NK-92 (cell line): ENCODE data around the gene C19orf67.

Experiments
- DNase-seq: peaks from one replicate; lab custom pipeline; 2025; ENCODE audit not compliant: unreplicated experiment; lab: John Stamatoyannopoulos, UW

C19orf67 gene

GRCh38 chr19:14085309-14085995 lies at the start of gene C19orf67:
Gene C19orf67, minus strand, starts transcription at chr19:14085783. Its CDS starts 156 bp downstream, at chr19:14085627.
- no peak for DNase-seq

GRCh38 chr19:14135355-14135754 lies 49.8 kb upstream of the C19orf67 start:
- no peak for DNase-seq

GRCh38 chr19:14127929-14128509 lies 42.4 kb upstream of the C19orf67 start:
- DNase-seq, result no peak

- no peak for DNase-seq
These were observed 41.6 kb upstream of the C19orf67 start for GRCh38 chr19:14127176-14127575.

GRCh38 chr19:14122924-14123323 lies 37.3 kb upstream of the C19orf67 start:
- no peak for DNase-seq

GRCh38 chr19:14120497-14120780 lies 34.9 kb upstream of the C19orf67 start:
- no peak for DNase-seq

- no peak for DNase-seq
These were observed 34.3 kb upstream of the C19orf67 start for GRCh38 chr19:14119644-14120496.

GRCh38 chr19:14119146-14119545 lies 33.6 kb upstream of the C19orf67 start:
- no peak for DNase-seq

- DNase-seq, result no peak
These were observed 32.8 kb upstream of the C19orf67 start for GRCh38 chr19:14118165-14119051.

- peak; percentile 92 for DNase-seq
These were observed 32.1 kb upstream of the C19orf67 start, which contains the start of gene PRKACA for GRCh38 chr19:14117668-14118164. Gene PRKACA, minus strand, starts transcription at chr19:14117762. Its CDS starts 215 bp downstream, at chr19:14117547.

GRCh38 chr19:14116918-14117578 lies 31.5 kb upstream of the C19orf67 start:
- no peak for DNase-seq

- DNase-seq, result no peak
These were observed 30.9 kb upstream of the C19orf67 start for GRCh38 chr19:14116525-14116917.

GRCh38 chr19:14115756-14116155 lies 30.2 kb upstream of the C19orf67 start:
- DNase-seq, result no peak

- no peak for DNase-seq
These were observed 29.3 kb upstream of the C19orf67 start for GRCh38 chr19:14114854-14115253.

- no peak for DNase-seq
These were observed 28.9 kb upstream of the C19orf67 start for GRCh38 chr19:14114439-14114838.

- DNase-seq, result no peak
These were observed 28.3 kb upstream of the C19orf67 start for GRCh38 chr19:14113762-14114414.

GRCh38 chr19:14112809-14113385 lies 27.3 kb upstream of the C19orf67 start:
- no peak for DNase-seq

GRCh38 chr19:14112051-14112808 lies 26.6 kb upstream of the C19orf67 start:
- DNase-seq, result no peak

- DNase-seq, result no peak
These were observed 25.9 kb upstream of the C19orf67 start for GRCh38 chr19:14111486-14111885.
